NCI-H1436 (cell line): ENCODE measurements around the gene PRPF40A.

Experiments used
- DNase-seq: peaks from one replicate; lab custom pipeline; 2025; lab: John Stamatoyannopoulos, UW

Gene PRPF40A

DNA sequence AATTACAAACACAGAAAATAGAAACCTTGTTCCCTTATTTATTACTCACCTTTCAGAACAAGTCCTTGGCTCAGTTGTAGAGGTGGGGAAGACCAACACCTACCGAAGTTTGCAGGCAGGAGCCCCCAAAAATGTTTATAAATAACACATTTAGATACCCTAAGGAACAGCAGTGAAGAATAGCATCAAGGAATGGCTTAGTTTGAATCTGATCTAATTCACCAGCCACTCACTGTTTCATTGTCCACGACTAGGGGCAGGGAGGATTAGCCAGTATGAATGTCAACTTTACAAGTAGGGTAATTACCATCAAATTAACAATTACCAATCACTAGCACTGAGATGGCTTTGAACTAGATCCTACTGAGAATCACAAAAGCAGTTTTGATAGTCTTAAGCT is 65.4 kb downstream of the PRPF40A start:
- no peak for DNase-seq

DNA sequence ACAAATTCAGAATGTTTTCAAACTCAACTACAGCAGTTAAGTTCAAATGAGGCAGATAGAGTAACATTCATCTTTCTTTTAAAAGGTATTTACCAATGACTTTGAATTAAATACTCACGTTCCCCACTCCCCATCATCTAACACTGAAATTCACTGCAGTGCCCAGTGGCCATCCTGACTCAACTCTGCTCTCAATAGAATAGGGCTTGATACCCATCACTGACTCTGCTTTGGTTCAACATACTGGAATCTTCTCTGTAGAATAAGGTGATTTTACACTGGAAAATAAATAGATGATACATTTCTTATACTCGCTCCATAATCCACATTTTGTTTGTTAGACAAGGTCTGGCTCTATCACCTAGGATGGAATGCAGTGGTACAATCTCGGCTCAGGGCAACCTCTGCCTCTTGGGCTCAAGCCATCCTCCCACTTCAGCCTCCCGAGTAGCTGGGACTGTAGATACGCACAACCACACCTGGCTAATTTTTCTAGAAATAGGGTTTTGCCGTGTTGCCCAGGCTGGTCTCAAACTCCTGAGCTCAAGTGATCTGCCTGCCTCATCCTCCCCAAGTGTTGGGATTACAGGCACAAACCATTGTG is 66.4 kb downstream of the PRPF40A start:
- no peak for DNase-seq

DNA sequence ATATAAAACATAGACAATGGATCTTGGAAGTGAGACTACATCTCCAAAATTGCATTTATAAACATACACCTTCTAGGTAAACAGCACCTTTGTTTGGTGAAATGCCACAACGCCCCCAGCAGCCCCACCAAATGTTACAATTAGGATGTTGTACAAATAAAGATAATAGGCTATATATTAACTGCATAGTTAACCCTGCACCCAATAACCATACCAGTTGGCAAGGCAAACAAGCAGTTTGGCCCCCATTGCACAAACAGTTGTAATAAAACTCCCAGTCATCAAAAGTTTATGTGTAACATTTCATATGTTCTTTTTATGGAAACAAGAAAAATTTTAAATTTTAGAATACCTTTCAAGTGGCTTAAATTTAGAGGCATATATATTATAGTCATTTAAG is 67.3 kb downstream of the PRPF40A start:
- no peak for DNase-seq

DNA sequence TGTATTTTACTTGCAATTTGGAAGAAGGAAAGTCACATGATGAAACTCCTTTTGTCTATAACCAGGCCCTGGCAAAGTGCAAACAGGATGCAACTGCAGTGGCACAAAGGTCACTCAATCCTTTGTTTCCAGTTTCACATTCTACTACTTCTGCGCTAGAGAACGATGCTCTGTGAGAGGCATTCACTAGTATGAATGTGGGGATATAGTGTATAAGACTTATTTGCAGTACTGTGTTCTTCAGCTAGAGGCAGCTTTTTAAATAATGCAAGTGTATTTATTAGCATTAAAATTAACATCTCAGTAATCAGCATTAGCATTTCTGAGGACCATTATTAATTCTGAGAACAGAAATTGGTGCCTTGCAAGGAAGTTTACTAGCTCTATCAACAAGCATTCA is 68.9 kb downstream of the PRPF40A start:
- DNase-seq, result no peak

DNA sequence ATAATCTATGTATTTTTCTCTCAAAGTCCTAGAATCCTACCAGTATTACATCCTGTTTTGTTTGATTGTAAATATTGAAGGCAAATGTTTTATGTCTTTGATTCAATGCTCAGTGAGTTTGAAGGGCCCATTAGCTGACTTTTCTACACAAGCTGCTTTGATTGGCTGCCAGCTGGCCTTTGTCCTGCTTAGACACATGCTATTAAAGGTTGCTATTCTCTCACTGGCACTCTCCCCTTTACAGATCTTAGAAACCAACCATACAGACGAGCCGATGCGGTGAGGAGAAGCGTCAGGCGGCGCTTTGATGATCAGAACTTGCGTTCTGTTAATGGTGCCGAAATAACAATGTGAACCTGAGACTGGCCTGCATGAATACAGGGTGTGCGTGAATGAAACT is 69.7 kb downstream of the PRPF40A start:
- peak; percentile 59 for DNase-seq

DNA sequence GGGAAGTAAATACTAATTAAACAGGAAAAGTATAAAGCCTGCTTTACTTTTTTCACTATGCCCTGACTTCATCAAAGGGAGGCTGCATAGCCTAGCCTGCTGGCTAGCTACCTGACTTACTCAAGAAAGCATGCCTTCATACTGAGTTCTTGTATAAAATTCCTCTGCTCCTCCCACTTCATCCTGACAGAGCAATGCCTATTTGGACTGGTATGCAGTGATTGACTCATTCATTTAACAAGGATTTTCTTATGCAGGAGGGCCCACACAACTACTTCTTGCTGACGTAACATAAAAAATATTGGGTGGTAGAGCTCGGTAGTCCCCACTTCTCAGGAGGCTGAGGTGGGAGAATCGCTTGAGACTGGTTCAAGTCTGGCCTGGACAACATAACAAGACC is 70.5 kb downstream of the PRPF40A start:
- DNase-seq, result no peak

DNA sequence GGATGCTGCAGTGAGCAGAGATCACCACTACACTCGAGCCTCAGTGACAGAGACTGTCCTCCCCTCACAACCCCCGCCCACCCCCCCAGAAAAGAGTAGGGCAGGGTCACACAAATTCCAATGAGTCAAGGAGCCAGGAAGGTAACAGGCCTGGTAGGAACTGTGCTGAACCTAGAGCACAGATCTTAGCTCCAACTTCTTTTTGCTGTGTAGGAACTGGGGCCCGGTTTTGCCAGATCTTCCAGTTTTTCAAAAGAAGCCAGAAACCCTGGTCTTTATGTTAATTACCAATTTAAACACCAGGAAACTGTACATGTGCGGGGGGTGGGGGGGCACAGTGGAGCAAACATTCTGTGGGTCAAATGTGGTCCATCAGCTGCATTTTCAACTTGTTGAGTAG is 71.0 kb downstream of the PRPF40A start:
- no peak for DNase-seq

DNA sequence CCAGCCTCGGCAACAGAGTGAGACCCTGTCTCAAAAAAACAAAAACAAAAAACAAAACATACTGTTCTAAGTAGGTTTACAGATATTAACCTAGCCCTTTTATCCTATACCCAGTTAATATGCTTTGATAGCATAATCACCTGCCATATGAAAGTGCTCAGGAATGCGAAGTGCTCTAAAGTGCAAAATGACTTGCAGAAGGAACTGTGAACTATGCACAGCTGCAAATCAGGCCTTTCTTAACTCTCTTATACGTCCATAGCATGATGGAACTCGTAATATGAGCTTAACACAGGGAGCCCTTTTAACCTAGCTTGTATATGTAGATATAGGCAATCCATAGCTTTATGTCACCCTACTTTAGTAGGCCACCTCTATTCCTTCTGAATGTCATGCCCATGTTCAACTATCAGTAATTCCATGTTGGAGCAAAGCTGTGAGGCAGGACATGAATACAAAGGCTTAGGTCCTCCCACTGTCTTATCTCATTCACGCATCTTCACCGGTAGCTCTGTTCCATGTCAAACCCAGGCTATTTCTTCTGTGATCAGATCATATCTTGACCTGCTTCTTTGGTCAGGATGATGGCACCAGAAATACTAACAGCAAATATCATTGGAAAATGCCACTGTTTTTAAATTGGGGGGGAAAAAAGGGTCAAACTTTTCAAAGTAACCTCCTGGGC is 72.9 kb downstream of the PRPF40A start:
- DNase-seq, result no peak

DNA sequence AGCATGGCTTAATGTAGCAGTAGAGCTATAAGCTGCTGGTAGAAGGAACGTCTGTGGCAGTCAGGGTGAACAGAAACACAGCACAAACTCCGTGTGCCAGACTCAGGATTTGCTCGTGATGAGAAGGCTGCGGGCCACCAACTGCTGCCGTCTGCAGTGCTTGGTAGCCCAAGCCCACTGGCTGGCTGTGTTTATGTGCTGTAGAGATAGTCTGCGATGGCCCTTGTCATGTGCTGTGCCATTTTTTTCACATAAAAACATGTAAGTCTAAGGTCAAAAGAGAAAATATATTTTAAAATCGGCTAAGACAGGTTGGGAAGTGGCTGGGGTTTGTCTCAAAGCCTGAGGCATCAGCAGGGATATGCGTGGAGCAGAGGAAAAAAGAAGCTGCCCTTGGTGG is 78.7 kb downstream of the PRPF40A start:
- no peak for DNase-seq

DNA sequence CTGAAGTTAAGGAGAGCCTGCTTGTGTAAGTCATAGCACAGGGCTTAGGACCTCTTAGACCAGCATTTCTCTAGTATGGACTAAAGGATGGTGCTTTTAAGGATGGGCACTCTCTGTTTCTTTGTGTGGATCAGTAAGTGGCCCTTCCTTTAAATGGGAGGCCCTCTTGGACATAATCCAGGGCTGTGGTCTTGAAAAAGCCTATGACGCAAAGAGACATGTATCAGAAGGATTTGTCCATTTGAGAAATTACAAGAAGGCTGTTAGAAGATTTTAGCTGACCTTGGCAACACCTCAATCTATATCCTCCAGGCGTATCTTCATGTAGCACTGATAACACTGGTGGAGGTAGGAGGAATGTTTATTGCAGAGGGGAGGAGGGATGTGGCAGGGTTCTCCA is 79.2 kb downstream of the PRPF40A start:
- no peak for DNase-seq

DNA sequence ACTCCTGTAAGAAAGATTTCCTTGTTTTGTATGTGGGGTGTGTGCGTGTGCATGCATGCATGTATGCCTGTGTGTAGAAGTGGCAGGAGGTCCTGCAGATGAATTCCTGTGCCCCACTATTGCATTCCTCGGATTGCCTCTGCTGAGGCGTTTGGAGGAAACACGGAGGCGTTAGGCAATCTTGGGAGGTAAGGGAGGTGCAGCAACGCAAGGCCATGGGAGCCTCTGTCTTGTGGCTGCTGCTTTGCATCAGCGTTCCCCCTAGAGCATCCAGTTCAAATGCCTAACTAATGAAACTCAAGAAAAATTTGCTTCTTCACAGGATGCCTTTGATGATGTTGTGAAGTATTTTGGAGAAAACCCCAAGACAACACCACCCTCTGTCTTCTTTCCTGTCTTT is 80.0 kb downstream of the PRPF40A start:
- no peak for DNase-seq

DNA sequence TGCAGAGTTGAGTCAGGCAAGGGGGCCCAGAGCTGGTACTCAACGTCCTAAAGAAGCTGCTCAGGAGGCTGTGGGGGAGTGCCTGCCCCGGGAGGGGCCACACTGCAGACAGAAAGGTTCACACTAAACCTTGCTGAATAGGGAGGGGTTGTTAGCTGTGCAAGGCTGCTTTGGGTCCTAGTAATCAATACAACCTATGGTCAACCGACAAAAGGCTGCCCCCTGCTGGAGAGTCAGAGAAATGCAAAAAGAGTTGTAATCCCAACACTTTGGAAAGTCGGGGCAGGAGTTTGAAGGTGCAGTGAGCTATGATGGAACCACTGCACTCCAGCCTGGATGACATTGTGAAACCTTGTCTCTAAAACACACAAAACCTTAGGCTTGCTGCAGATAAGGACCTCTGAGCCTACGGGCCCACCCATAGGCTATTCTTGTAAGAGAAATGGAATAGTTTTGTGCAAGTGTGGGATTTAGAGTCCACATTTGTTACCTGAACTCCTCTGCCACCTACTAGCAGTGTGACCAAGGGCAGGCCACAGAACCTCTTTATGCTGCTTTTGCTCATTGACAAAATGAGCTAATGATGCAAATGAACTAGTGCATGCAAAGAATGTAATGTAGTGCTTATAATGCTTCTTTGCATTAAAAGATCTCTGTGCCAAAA is 81.5 kb downstream of the PRPF40A start:
- DNase-seq, result peak; percentile 34

DNA sequence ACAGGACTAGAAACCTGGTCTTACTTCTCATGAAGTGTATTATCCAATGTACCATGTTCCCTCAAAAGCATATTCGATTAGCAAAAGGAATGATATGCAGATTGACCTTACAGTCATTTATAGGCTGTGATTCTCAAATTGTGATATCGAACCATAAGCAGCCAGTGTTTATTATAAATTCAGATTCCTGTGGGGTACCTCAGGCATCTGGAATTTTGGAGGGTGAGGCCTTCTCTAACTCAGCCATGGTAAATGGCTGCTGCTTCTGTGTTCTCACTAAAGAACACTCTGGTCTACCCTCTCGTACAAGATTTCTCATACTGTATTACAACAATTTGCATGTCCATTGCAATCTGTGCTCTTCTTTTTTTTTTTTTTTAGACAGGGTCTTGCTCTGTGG is 84.5 kb downstream of the PRPF40A start:
- no peak for DNase-seq

DNA sequence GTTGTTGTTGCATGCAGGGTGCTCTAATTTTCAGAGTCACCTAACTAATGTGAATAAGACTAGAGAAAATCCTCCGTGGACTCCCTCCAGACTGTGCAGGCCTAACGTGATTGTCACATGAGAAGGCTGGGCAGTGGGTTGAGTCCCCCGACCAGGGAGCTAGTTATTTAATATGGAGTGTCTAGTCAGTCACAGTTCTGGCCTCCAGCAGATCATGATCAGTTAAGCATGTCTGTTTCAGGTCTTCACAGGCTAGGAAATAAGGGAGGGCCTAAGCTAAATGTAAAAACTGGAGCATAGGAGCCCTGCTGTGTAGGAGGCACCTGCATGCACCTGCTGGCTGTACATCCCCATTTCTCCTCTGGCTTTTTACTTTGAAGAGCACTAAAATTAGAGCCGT is 86.8 kb downstream of the PRPF40A start:
- no peak for DNase-seq

DNA sequence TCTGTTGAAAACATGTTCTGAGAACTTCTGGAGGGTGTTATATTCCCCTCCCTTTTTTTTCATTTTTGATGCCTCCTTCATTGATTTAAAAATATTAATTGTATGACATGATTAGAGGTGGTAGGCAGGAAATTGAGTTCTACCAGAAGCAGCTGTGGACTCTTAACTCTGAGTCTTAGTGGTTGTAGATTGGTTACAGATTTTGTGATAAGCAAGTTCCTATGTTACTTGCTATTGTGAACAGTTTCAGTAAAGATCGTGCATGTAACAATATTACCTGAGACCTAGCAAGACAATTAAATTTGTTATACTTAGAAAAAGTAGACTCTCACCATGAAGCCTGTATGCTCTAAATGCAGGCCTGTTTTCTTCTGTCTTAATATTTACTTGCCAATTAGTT is 88.1 kb downstream of the PRPF40A start:
- DNase-seq, result no peak

DNA sequence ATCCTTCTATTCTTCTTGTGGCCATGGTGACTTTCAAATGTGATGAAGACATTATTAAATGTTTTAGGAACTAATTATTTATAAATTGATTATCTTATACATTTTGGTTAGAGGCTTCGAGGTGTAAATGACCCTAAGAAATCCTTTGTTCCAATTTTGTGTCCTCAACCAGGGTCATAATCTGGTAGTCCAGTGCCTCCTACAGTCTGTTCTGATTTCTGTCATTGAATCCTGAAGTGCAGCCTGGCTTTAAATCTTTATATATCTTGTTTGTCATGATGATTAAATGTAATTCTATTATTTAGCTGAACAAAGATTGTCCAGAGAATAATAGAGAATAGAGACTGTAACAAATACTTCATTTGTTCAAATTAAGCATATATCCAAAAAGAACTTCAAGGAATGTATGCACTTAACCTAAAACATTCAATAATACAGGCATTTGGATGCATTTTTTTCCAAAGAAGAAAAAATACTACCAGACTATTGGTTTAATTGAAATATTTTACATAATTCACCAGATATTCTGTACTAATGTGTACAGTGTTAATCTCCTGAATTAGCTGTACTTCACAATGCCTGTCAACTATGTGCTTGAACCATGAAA is 89.8 kb downstream of the PRPF40A start:
- no peak for DNase-seq

DNA sequence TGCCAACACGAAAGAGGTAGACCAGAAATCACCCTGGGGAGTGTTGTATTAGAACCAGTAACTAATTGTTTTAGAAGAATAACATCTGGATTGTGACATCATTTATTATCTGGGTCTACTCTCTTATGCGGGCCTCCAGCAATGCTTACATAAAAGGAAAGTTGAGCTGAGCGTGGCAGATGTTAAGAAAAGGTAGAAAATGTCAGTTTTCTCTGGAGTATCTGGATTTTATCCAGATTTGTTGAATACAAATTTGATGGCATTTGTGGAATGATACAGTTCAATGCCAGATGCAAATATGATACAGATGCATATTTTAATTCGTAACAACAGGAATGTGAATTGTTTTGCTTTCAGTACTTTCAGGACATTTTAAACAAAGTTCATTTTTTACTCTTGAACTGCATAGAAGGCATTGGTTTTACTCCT is 90.3 kb downstream of the PRPF40A start:
- no peak for DNase-seq

DNA sequence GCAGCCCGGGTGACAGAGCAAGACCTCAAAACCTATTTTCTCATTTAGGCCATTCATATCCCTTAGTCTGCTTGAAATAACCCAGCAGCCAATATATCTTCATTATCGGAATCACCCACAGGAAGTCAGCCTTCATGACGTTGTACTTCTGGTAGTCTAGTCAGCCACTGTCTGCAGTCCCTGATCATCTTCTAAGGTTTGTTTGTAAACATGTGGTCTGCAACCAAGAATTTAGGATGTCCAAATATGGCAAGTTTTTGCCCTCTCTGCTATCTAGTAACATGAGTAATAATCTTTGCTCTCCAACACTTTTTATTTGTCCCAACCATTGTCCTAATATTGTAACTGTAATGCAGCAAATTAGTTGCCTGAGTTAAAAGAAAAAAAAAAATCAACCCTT is 92.5 kb downstream of the PRPF40A start:
- DNase-seq, result no peak

DNA sequence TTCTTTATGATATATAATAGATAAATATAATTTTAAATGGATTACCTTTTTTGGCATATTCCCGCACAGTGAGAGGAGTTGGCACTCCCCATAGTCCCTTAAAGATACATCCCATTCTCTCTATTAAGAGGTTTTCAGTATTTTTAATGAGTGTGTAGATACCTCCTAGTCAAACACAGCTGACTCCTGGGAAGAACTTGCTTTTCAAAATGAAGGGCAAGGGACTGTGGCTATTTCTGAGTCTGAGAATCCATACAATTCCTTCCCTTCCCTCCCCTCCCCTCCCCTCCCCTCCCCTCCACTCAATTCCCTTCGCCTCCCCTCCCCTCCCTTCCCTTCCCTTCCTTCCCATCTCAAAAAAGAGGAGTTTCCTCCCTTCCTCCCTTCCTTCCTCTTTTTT is 93.5 kb downstream of the PRPF40A start:
- no peak for DNase-seq

DNA sequence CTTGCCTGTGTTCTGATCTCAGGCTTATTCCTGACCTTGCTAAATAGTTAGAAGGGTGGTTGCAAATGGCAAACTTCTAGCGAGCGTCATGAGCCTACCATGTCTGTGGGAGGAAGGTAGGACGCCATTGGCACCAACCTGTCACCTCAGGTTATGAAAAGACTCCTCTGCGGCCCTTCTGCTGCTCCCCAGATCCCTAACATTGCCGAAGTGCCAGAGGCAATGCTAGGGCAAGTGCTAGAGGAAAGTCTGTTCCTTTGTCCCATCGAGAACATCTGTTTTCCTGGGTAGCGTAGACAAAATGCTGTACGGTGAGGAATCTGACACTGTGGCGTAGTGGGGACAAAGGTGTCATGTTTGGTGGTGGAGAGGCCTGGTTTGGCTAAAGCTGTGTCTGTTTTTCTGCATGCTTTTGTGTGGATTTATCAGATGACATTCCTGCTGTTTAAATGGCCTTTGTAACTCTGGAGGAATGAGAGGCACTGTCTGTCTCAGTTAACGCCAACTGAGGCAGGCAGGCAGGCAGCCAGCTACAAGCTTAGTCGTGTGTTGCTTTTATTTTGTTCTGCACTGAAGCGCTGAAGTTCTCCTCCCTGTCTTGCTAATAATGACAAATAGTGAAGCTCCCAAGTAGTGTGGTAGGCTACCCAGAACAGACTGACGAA is 94.1 kb downstream of the PRPF40A start:
- no peak for DNase-seq

DNA sequence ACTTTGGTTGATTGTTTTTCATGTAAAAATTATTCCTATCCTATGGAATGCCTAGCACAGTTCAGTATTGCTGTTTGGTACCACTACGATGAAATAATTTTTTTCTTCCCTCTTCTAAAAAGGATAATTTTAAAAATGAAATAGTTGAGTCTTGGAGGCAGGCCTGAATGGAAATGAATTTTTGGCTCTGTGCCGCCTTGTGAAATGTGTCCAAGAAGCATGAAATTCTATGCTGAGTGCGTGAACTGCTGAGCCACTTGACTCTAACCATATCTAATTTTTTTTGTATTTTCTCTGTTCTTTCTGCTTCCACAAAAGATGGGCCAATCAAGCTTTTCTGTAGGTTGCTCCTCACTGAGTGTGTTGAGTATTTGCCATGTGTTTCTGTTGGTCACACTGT is 95.0 kb downstream of the PRPF40A start:
- no peak for DNase-seq

DNA sequence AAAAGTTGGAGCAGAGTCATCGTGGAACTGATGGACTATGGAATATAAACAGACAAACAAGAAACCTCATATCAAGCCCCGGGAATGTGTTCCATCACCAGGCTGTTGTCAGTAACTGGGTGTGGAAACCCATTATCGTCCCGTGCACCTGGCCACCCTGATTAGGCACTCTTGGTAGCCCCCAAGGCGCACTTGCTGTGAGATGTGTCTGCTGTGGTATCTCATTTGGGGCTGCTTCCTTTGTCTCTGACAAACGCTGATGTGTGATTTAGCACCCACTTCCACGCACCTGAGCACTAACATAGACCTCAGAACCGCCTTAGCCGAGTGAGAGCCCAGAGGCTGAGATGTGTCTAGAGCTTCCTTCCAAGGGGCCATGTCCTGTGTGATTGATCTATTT is 96.3 kb downstream of the PRPF40A start:
- no peak for DNase-seq

DNA sequence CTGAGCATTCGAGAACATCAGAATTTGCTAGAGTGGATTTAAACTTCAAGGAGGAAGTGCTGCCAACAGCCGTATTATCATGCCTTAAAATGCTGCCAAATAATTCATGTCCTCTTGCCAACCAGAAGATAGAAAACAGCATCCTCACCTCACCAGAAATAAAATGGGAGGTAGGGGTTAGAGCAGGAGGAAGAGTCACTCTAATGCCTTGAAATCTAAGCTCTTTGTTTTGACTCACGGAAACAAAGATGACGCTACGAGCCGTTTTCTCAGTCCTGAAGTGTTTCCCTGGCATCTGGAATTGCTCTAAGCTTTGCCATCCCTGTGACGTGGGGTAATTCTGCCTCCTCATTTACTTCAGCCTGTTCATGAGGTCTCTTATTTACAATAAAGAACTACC is 97.1 kb downstream of the PRPF40A start:
- no peak for DNase-seq
